AG08396 (cell line): Measurements from ENCODE around the gene NOL9.
"Not testable (repeated sequence)": the region's sequence is repeated elsewhere in the genome, so short reads cannot be mapped to it uniquely, and the experiment has no call there.

Source experiments
- DNase-seq: peaks from one replicate; pipeline ENCODE4 v3.0.0; 2012; ENCODE audit warnings: low spot score, mixed read lengths

Gene NOL9

GRCh38 chr1:6572653-6573383 lies 18.5 kb upstream of the NOL9 start:
- DNase-seq, result no peak

DNA sequence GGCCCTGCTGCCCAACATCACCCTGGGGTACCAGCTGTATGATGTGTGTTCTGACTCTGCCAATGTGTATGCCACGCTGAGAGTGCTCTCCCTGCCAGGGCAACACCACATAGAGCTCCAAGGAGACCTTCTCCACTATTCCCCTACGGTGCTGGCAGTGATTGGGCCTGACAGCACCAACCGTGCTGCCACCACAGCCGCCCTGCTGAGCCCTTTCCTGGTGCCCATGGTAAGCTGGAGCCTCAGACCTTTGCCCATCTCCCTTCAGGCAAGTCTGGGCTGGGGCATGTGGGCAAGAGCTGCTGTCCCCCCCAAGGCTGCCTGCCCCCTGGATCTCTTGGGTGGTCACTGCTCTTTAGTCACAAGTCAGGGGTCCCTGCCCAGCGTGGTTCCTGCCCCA lies 16.7 kb upstream of the NOL9 start:
- DNase-seq, result no peak

GRCh38 chr1:6570100-6570499 lies 15.8 kb upstream of the NOL9 start:
- no peak for DNase-seq

DNA sequence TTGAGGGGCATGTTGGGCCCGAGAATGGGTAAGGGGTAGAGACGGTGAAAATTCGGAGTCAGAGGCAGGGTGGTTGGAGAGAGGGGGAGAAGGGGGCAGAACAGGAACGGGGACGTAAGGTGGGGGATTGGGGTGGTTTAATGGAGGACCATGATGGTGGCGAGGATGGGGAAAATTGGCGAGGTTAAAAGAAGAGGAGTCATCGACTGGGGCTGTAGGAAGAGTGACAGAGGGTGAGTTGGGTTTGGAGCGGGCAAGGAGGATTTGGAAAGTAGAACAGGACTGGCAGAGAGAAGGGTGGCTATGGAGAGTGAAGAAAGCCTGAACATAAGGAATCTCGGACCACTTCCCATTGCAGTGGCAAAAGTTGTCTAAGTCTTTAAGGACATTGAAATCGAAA lies 14.7 kb upstream of the NOL9 start:
- DNase-seq, result no peak

GRCh38 chr1:6560267-6560666 lies 6.0 kb upstream of the NOL9 start:
- no peak for DNase-seq

GRCh38 chr1:6559161-6559560 lies 4.8 kb upstream of the NOL9 start:
- not testable (repeated sequence) for DNase-seq

DNA sequence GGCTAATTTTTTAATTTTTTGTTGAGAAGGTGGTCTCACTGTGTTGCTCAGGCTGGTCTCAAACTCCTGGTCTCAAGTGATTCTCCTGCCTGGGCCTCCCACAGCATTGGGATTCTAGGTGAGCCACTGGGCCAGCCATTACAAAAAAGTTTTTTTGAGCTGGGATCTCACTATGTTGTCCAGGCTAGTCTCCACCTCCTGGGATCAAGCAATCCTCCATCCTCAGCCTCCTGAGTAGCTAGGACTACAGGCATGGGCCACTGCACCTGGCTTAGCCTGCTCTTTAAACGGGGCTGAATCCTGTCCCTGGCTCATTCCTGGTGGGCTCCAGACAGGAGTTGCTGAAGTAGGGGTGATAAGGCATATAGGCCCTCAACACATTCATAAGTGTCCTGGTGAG lies 3.3 kb upstream of the NOL9 start:
- no peak for DNase-seq

DNA sequence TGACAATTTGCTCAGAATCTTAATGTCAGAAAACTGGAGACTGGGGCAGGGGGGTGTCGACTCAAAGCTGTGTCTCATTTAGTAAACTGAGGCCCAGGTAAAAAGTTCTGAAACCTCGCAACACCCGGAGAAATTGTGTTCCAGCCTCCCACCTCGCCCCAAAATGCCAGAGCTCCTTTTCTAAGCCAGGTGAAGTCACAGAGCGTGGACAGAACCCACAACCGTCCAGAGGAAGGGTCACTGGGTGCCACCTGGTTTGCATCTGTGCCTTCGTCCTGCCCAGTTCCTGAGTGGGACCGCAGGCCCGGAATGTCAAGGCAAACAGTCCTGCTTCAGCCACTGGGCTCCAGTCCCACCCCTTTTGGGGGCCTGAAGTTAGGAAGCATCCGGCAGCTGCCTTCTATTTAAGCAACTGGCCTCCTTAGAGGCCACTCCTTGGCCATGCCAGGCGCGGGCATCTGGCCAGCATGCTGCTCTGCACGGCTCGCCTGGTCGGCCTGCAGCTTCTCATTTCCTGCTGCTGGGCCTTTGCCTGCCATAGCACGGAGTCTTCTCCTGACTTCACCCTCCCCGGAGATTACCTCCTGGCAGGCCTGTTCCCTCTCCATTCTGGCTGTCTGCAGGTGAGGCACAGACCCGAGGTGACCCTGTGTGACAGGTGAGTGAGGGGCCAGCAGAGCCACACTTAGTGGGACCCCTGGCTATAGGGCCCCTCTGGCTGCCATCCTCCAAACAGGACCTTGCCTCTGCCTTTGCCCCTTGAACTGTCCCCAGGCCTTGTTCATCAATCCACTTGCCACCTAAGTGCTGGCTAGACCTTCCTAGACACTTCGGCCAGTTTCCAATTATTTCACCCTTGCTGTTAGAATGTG lies 830 bp upstream of the NOL9 start, which contains the start of gene TAS1R1:
TSS of gene TAS1R1 (plus strand) at position 401 of the 872 bp plus-strand sequence. CDS start at position 468, 67 bp downstream.
- DNase-seq, result peak; percentile 30

GRCh38 chr1:6547301-6547700 lies 7.0 kb downstream of the NOL9 start:
- DNase-seq, result no peak

DNA sequence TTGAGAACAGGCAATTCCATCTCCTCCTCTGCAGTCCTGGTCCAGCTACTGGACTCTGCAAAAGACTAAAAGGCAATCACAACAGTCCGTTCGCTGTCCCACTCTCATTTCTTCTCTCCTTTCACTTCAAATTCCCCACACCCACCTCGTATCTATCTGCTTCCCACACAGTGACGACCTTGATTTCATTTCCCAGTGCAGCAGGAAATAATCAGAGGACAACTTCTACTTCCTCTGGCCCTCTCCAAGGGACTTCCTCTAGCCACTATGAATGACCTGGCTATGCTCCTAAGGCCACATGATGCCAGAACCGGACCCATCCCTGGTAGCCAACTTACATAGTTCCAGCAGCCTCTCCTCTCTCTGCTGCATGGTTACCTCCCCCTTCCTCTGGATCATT lies 8.0 kb downstream of the NOL9 start:
- no peak for DNase-seq

- DNase-seq, result no peak
Observed at GRCh38 chr1:6545276-6546112, 8.8 kb downstream of the NOL9 start.

DNA sequence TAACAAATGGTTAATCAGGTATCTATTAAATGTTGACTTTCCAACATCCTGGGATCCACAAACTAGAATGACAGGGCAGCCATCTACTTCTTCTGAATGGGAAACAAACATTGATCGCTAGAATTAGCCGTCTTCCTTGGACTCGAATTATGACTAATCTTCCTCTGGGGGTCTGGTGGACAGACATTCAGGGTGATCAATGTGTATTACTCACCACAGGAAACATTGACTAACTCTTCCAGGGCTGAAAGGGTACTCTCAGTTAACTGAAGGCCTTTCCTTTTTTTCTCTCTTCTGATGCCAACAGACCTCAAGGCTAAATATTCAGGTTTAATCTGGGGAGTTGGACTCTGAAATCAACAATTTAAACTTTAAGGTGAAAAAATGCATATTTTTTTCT lies 9.5 kb downstream of the NOL9 start:
- peak; percentile 47 for DNase-seq

DNA sequence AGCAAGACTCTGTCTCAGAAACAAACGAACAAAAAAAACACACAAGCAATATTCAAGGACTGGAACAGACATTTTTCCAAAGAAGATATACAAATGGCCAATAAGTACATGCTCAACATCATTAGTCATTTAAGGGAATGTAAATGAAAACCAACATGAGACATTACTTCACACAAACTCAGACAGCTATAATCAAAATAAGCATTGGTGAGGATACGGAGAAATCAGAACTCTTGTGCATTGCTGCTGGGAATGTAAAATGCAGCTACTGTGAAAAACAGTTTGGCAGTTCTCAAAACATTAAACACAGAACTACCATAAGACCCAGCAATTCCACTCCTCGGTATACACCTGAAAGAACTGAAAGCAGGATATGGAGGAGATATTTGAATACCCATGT lies 15.4 kb downstream of the NOL9 start:
- DNase-seq, result peak; percentile 33

DNA sequence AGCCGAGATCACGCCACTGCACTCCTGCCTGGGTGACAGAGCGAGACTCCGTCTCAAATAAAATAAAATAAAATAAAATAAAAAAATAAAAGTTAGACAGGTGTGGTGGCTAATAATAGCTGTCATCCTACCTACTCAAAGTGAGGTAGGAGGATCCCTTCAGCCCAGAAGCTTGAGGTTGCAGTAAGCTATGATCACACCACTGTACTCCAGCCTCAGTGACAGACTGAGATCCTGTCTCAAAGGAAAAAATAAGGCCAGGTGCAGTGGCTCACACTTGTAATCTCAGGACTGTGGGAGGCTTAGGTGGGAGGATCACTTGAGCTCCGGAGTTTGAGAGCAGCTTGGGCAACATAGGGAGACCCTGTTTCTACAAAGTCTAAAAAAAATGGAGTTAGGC lies 18.0 kb downstream of the NOL9 start:
- DNase-seq, result no peak

- no peak for DNase-seq
Observed at GRCh38 chr1:6535214-6535613, 19.1 kb downstream of the NOL9 start.

DNA sequence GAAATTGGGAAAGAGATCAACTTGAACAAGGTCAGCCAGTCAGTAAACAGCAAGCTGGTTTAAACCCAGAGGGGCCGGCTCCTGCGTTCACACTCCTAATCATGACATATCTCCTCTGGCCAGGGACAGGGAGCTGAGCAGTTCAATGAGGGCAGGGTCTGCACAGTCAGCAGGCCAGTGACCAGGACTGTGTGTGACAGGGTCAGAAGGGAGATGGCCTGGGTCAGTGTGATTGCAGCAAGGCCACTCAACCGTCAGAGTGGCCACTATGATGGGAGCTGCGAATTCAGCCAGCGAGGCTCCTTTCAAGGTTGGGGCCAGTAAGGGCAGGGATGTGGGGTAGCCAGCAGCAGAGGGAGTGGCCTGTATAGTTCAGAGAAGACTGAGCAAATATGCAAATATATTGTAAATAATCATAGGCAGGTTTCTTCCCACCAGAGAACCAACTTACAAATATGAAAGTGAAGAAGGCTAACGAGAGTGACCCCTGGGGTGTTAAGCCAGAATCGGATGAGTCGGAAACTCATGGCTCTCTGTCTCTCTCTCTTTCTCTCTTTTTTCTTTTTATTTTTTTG lies 20.0 kb downstream of the NOL9 start:
- no peak for DNase-seq

DNA sequence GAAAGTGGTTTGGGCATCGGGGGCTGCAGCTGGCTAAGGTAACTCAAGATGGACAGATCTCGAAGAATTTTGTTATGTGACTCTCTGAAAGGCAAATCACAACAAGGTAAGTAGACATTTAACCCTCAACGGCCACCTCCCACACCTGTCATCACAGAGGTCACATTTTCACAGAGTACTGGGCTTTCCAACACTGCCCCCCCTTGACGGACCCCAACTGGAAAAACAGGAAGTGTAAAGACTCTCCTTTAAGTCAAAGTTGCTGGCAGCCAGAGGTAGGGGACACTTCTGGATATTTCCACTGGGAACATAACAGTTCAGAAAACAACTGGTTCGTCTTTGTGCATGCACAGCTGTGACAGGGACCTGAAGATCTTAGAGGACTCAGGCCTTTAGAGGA lies 22.3 kb downstream of the NOL9 start:
- no peak for DNase-seq

- no peak for DNase-seq
Observed at GRCh38 chr1:6530504-6531160, 23.7 kb downstream of the NOL9 start.

DNA sequence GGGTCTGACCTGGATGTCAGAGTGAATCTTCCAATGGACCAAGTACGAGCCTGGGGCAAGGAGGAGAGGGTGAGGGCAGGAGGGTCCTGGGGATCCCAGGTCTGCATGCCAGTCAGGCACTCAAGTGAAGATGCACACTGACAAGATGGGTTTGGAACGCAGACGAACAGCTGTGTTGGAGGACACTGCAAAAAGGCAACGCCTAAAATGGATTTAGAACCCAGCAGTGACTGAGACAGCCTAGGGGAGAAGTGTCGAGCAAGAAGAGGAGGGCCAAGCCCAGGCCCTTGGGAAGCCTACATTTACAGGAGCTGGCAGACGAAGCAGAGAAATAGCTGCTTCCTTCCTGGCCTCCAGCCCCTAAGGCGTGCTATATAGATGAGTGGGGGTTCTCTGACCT lies 25.8 kb downstream of the NOL9 start:
- DNase-seq, result no peak

- no peak for DNase-seq
Observed at GRCh38 chr1:6526316-6526715, 28.0 kb downstream of the NOL9 start.

DNA sequence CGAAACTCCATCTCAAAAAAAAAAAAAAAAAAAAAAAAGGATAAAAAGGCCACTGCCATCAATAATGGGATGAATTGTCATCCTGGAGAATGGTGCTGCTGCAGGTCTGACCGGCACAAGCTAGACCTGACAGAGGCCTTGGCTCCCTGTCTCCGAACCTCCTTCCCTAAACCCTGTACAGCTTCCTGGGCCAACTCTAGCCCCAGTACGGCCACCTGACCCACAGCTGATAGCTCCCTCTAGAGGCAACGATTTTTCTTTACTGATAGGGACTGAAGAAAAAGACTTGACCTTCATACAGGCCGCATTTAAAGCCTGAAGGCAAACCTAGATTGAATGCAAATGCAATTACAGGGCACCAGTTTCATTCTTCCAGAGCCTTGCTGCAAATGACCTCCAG lies 30.7 kb downstream of the NOL9 start:
- DNase-seq, result peak; percentile 61

DNA sequence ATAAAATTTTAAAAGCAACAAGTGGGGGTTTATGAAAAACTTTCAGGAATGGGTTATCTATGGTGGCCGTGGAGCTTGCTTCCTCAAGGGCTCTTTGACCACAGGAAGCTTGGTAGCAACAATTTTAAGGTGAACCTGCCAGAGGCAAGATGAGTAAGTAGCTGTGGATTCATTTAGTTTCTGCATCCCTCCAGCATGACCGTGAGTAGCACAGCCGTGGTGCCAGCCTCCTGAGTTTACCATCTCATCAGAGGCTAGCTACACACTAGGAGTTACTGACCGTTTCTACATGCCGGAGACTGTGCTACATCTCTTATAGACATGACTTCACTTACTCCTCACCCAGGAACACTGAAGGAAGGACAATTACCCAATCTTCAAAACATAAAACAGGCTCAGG lies 32.8 kb downstream of the NOL9 start:
- no peak for DNase-seq
